ENCODE measurements around the gene FRMPD1.

DNA sequence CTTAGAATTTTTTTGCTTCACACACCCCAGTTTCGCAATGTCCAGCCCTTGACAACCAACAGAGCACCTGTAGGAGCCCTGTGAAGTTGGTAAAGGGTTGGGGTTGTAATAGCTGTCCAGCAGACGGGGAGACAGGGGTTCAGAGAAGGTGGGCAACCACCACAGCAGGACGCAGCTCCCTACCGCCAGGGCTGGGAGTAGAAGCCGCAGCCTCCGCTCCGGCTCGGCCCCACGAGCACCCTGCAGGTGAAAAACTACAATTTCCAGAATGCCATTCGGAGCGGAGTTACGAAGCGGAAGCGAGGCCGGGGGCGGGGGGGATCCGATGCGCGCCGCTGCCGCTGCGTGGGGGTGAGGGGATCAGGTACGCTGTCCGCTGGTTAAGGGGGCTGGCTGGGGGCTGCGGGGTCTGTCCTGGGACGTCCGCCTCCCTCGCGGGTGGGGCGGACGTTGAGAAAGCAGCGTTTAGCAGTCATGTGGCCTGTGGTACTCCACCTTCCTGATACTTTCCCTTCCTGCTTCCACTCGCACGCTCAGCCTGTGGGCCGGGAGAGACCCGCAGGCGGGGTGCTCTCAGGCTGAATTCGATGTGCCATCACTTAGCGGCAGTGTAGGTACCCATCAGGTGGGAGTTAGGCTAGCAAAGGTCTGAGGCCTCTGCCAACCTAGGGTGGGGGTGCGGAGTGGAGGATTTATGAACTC, 102.9 kb downstream of the FRMPD1 start, which contains the start of gene TRMT10B:
- no peak for TF ChIP-seq POLR2A (IDR thresholded peaks at IDR 0.05)
- TF ChIP-seq EP300 (IDR thresholded peaks at IDR 0.05), result no peak
- no peak for TF ChIP-seq CTCF (IDR thresholded peaks at IDR 0.05)

Measured in ovary (tissue), 3 donors.